ENCODE measurements around the gene DOK4.

- no peak for TF ChIP-seq CTCF (IDR thresholded peaks at IDR 0.05)
- TF ChIP-seq POLR2A (IDR thresholded peaks at IDR 0.05), result no peak
- no peak for TF ChIP-seq EP300 (IDR thresholded peaks at IDR 0.05)
Measured at GRCh38 chr16:57432505-57432904, 53.8 kb downstream of the DOK4 start.

All from tibial nerve (tissue), 4 donors.